Stimulated activated CD4-positive, alpha-beta T cell treated with anti-CD3 and anti-CD28 coated beads, Interleukin-4, amount 100 ng/mL, for 1 hour (primary cell): Measurements from ENCODE around the gene SCD5.
"Not testable (repeated sequence)": the region's sequence is repeated elsewhere in the genome, so short reads cannot be mapped to it uniquely, and the experiment has no call there.

ENCODE experiments used
- DNase-seq: peaks from one replicate; pipeline ENCODE4 v3.0.0-alpha.2; 2020

Gene SCD5

DNA sequence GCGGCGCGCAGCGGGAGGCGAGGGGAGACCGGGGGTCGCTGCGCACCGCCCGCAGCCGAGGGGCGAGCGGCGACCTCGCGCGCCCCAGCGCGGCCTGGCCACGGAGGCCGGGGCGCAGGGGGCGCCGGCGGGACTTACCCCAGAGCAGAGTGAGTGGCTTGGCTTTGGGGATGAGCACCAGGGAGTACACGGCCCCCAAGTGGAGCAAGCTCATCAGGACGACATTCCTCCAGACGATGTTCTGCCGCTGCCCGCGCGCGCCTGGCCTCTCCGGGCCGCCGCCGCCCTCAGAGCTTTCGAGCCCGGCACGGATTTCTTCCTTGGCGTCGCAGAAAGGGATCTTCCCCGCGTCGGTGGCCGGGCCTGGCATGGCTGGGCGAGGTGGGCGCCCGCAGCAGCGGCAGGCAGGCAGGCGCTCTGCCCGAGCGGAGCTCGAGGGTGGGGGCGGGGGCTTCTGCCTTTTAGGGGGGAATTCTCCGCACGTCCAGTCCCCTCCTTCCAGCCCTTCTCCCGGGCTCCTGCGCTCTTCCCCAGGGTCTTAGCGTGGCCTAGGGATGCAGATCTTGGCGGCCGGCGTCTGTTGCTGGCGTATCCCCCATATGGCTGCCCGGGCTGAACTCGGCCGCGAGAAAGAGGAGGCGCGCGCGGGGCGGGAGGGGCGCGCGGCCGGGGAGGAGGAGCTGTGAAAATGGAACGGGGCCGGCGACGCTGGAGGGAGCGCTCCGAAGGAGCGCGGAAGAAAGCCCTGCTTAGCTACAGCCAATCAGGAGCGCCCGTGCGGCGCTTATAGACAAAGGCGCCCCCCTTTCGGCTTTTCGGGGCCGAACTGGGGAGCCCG, at the start of gene SCD5:
Gene SCD5 (minus strand): TSS at position 629 of the 838 bp plus-strand sequence. CDS start 259 bp downstream, at position 370.
- peak; percentile 44 for DNase-seq

DNA sequence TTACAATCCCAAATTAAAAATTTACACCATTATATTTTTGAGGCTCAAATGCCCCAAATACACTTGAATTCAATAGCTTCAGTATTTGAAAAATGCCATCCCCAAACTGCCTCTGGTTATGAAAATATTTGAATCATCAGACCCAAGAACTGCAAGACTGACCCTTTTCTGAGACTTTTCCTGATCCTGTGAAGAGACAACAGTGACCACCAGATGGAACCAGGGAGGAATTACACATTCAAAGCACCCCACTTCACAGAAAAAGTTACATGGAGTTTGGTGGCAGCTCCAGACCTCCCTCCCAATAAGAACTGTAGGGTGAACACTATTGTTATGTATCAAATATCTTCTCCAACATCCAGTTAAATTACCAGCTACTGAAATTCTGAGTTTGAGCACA, 44.0 kb upstream of the SCD5 start:
- DNase-seq: no peak

DNA sequence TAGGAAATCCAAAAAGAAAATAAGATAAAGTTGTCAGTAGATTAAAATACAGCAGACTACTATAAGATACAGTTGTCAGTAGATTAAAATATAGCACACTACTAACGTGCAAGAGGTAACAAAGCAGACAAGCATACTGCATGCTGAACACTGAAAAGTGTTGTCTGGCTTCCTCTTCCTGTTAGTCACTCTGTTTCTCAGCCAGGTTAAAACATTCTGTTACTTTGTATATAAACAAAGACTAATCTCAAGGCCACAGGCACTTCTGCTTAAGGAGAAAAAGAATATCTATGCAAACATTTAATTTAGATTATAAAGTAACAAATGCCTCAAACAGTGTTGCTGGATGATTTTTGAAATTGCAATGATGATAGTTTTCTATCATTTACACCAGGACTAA, 41.0 kb upstream of the SCD5 start:
- DNase-seq: no peak

DNA sequence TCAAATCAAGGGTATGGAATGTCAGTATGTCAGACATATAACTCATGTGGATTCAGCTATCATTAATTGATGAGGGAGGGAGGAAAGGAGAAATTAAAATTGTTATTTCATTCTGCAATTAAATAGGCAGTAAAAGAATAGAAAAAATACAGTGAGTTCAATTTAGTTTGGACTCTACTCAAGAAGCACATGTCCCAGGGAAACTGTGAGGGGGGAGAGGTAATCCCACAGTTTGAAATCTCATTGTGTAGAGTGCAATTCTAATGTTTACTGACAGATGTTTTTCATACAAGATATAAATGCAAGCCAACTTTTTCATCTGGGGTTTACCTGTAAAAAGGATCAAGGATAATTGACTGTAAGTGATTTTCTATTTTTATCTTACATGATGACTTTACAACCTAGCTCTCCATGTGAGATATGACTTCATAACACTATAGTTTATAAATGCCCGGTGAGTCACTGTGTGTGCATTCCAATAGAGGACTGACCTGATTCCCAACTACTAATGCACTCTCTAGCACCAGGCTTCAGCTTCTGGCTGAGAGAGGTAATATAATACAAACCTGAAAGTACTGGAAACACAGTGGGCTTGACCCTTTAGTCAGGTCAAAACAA, 35.2 kb upstream of the SCD5 start:
- DNase-seq: no peak

DNA sequence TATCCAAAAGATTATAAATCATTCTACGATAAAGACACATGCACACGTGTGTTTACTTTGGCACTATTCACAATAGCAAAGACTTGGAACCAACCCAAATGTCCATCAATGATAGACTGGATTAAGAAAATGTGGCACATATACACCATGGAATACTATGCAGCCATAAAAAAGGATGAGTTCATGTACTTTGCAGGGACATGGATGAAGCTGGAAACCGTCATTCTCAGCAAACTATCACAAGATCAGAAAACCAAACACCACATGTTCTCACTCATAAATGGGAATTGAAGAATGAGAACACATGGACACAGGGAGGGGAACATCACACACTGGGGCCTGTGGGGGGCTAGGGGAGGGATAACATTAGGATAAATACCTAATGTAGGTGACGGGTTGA, 34.5 kb upstream of the SCD5 start:
- DNase-seq: not testable (repeated sequence)

DNA sequence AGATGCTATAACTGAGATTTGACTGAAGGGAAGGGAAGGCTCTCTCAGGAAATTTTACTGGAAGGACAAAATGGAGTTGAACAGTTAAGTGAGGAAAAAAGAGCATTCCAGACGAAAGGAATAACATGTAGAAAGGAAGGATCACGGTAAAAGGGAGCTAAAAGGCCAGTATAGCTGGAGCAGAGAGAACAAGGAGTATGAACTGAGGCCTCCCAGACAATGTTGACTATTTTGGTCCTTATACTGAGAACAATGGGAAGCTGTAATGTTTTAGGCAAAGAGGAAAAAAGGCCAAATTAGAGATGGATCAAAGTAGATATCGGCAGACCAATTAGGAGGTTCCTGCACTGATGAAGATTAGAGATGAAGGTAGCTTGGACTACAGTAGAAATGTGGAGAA, 26.8 kb upstream of the SCD5 start:
- no peak for DNase-seq

DNA sequence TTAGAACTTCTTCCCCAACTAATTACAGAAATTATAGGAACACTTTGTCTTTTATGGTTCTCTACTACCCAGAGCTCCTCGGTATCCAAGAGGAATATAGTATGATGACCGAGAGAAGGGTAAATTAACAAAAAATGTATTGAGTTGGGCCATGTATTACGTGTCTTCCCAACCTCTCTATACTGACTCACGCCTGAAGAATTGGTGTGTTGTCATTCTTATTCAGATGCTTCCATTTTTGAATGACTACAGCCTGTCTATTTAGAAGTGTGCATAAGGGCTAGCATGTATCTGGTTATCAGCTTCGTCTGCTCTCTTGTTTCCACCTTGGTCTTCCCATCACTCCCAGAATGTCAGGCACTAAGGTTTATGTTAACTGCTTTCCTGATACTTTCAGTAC, 24.5 kb upstream of the SCD5 start:
- DNase-seq: no peak

DNA sequence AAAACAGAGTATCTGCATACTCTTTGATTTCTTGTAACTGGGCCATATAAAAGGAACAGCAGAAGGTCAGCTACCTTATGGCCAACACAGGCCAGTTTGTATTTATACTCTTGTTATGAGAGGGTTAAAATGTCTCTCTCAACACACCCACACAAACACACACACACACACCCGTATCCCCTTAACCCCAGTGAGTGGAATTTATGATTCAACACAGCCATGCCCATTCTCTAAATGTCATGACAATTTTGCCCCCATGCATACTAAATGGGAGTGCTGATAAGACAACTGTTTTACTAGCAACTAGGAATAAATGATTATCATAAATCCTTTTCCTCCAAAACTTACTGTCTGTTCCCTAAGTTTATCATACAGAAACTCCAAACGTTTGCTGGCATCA, 22.1 kb upstream of the SCD5 start:
- DNase-seq: no peak

DNA sequence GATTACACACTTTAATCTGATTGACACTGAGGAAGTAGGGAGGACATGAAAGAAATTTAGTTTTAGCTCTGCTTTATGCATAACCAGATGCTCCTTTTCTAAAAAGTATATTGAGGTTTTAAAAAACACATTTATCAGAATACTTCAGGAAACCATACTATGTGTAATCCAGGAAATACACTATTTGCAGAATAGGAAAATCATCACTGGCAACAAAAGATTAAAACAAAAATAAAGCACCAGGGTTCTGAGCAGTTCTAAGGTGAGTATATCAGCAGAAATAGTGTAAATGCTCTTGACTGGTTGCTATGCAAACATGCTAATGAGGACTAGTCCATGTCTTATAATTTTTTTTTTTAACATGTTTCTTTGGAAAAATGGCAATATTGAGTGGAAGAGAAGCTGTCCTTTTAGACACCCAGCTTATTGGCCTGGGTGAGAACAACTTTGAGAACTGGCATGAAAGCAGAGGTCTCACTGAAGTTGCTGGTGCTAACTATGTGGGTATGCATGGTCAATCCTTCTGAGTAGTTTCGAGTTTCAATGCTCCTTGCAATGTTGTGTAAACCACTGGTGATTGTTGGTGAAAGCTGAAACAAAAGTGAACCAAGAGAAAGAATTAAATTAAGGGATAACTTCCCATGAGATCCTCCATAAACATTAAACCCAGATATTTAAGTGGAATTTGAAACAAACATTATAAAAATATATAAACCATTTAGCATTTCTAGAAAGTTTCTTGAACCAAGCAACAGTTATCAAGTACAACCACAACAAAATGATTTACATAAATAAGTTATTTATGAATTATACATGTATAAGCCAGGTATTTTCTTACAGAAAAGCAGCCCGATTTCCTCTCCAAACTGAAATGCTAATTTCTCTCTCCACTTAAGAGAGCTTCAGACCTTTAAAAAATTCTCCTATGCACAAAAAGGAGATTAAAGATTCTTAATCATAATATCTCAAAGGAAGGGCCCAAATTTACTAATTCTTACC, 20.4 kb upstream of the SCD5 start:
- DNase-seq: no peak

DNA sequence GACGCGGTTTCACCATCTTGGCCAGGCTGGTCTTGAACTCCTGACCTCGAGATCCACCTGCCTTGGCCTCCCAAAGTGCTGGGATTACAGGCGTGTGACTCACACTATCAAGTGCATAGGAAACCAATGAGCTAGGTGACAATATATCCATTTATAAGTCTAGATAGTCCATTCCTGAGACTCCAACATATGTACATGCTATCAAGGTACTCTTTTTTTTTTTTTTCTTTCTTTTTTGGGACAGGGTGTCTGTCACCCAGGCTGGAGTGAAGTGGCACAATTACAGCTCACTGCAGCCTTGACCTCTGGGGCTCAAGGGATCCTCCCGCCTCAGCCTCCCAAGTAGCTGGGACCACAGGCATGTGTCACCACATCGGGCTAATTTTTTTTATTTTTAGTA, 18.3 kb upstream of the SCD5 start:
- not testable (repeated sequence) for DNase-seq

DNA sequence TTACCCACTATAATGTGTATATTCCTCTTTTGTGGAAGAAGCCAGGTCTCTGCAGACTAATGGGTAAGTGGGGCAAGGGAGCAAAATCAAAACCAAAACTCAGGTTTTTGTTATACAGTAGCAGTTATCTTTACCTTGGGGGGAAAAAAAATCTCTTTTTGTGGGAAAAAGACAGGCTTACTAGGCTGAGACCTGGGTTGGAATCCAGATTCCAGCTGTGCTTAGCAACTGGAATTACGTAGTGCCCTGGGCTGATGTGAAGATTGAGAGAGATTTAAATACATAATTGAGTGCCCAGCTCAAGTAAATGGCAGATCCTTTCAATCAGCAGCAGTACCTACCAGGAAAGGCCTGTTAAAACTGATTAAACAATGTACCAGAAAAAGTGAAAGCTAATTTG, 15.4 kb upstream of the SCD5 start:
- DNase-seq: no peak

DNA sequence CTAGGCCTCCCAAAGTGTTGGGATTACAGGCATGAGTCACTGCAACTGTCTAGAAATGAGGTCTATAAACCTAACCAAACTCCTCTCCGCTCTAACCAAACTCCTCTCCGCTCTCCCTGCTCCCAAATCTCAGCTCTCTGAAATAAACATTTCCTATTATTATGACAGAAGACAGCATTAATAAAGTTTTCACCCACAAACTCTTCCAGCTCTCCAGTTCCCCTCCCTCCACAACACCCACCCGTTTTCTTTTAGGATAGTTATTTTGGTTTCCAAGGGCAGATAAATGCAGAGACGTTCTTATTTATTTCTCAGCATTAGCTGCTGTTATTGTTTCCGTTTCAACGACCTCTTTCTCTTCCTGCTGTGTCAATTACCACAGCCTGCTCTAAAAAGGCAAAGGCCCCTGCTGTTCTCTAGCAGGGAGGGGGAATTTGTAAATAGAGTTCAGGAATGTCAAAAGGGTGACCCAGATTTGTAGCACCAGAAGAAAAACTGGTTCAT, 13.3 kb upstream of the SCD5 start:
- no peak for DNase-seq

DNA sequence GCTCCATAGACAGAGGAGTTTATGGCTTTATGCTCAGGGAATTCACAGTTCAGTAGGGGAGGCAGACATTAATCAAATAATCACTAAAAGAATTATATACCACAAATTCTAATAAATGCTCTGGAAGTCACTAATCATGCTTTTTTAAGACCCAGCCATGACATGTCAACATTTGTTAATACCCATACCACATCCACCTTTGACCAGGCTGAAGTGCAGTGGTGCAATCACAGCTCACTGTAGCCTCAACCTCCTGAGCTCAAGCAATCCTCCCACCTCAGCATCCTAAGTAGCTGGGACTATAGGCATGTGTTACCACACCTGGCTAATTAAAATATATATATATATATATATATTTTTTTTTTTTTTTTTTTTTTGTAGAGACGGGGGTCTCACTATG, 12.8 kb upstream of the SCD5 start:
- no peak for DNase-seq

DNA sequence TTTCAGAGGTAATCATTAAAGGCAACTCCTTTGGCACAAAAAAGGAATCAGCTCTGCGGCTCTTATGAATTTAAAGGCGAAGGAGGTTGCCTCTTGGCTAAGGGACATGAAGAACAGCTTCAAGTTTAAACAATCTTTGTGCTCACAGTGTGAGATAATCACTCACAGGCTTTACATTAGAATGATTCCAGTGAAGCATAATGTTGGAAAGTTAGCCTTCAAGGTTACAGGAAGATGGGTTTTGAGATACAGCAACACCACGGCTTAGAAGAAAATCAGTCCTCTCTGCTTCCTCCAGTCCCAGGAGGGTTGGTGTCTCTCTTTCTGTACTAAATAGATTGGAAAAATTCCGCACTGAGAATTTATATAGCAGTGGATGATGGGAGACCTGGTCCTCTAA, 11.6 kb upstream of the SCD5 start:
- DNase-seq: no peak

DNA sequence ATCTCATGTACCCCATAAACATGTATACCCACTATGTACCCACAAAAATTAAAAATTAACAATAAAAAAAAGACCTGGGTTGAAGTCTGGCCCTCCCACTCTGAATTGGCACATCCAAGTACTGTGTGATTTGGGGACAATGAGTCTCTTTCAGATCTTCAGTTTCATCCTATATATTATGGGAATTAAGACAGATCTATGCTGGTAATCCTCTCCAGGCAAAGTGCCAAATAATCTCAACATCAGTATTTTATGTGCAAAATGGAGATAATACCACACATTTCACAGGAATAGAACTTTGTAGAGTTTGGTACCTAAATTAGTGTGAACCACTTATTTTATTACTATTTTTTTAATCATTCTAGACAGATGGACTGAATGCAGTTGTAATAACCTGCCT, 11.0 kb upstream of the SCD5 start:
- DNase-seq: no peak

DNA sequence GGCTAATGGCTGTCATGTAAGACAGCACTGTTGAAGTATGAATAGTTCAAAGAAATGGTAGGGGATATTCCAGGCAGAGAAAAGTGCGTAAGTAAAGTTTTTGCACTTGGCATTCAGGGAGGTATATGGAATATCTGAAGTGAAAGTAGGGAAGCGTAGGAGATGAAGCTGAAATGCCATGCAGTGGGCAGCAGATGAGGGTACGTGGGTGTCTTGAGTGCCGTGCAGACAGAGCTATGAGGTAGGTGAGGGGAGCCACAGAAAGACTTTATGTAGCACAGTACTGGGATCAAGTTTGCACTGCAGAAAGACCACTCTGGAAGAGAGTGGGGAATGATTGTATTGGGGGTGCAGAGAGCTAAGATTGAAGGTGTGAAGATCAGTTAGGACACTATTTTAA, 5.2 kb upstream of the SCD5 start:
- no peak for DNase-seq

DNA sequence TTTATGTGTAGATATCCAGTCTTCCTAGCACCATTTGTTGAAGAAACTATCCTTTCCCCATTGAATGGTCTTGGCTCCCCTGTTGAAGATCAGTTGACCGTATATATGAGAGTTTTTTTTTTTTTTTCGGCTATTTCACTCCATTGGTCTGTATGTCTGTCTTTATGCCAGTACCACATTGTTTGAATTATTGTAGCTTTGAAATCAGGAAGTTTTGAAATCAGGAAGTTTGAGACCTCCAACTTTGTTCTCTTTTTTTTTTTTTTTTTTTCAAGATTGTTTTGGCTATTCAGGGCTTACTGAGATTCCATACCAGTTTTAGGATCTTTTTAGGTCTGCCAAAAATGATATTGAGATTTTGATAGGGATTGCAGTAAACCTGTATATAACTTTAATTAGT, 4.3 kb upstream of the SCD5 start:
- no peak for DNase-seq

DNA sequence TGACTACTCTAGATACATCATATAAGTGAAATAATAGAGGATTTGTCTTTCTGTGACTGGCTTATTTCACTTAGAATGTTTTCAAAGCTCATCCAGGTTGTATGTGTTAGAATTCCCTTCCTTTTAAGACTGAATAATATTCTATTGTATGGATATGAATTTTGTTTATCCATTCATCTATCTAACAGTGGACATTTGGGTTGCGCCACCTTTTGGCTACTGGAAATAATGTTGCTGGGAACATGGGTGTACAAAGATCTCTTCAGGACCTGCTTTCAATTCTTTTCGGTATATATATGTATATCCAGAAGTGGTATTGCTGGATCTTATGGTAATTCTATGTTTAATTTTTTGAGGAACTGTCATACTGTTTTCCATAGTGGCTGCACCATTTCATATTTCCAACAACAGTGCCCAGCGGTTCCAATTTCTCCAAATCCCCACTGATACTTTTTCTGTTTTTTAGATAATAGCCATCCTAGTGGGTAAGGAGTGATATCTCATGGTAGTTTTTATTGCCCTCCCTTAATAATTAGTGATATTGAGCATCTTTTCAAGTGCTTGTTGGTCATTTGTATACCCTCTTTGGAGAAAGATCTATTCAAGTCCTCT, 3.4 kb upstream of the SCD5 start:
- DNase-seq: no peak

DNA sequence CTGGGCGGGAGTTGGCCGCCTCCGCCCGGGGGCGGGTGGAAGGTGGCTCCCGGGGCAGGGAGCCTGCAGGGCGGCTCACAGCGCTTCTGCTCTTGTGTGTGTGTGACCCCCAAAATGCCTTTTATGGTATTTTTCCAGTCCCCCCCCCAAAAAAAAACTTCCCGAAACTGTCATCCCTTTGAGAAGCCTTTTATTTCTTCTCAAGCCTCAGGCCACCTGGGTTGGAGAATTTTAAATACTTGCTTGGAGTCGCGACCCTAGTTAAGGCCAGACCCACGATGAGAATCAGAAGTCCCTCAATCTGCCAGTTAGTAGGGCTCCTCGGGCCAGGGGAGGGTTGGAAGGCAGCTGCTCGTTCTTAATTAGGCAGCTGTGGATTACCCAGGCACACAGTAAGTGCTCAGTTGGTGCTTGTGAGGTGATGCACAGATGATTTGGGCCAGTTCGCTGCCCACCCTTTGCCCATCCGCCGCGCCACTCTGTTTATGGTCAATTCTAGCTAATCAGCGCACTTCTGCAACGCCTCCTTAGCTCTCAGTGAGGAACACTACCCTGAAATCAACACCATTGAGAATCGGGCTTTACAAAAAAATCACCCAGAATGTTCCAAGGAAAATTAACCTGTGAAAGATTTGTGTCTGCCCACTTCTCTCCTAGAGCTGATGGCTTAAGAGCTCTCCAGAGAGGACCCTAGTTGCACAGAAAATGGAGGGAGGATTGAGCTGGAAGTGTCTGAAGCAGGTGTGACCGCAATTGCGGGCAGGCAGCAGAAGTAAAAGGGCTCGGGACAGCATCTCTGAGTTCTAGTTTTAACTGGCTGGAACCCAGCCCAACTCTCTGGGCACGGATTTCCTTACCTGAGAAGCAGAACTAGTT, 648 bp upstream of the SCD5 start:
- DNase-seq: no peak

DNA sequence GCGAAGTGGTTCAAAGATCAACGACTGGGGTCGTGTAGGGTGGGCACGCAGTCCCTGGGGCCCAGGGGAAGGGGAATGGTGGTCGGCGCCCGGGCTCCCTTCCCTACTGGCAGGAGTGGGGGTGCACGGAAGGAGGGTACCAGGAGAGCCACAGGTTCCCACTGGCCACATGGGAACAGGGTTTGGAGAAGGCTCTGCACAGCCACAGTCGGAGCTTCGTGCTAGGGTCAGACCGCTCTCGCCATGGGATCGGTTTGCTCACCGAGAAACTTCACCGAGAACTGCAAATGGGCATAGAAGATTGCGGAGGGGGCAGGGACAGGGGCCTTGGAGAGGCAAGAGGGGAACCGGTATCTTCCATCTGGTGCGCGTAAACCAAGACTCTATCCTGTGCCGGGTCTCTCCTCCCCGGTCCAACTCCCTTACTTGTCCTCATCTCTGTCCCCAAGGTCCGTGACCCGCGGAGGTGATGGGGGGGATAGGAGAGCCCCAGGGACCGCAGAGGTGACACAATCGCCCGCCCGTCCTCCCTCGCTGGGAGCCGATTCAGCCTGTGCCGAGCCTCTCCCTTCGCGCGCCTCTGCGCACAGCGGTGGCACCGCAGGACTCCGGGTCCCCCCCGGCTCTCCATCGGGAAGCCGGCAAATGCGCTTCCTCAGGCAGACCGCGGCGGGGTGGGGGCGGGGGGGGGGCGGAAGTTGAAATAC, 1.0 kb downstream of the SCD5 start:
- peak; percentile 10 for DNase-seq

DNA sequence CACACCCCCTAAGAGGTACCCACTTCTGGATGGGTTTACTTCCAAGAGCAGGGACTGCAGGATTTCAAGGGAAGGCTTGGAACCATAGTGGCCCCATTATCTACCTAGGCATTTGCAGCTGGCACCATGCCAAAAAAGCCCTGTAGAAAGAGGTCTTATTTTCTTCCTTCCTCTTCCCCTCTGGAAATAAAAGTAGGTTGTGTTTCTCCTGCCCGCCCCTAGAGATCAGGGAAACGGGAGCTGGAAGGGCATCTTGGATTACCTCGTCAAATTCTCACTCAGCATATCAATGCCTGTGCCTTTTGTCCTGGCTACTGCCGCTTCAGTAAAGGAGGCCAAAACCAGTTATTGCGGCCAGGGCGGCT, 1.6 kb downstream of the SCD5 start:
- DNase-seq: no peak
